ENCODE data around the gene PRDM16. TPM values are rescaled to one million over a fixed set of nuclear protein-coding genes. Genes with fewer than 3 reads are reported as not detected.

The PRDM16 gene
- polyA plus RNA-seq, 2 of the 4 experiments (the other 2 are of a cell fraction) = 0.03 to 0.35 TPM

GRCh38 chr1:3296326-3296725 is 227.3 kb downstream of the PRDM16 start:
- Histone ChIP-seq H3K27ac (no peak overlapping the region), H3K4me1 (no peaks in the 10 kb centered on the region), H3K4me2 (no peak overlapping the region), H3K4me3 (no peak overlapping the region), H3K9me3 (no peaks in the 10 kb centered on the region)
- TF ChIP-seq HDAC2 (IDR thresholded peaks at IDR 0.05) (no peak), MYC (IDR thresholded peaks at IDR 0.05; ENCODE audit: borderline replicate concordance, low read length) (no peak), EP300 (IDR thresholded peaks at IDR 0.05) (no peak), TFCP2L1 (CRISPR knock-in tag; IDR thresholded peaks at IDR 0.05) (no peak), USF2 (IDR thresholded peaks at IDR 0.05) (no peak), E2F6 (IDR thresholded peaks at IDR 0.05; ENCODE audit: borderline replicate concordance, low read depth) (no peak), ESRRA (IDR thresholded peaks at IDR 0.05; ENCODE audit: borderline replicate concordance, low read length) (no peak)
- no peak for FAIRE-seq
- no peak for DNase-seq (ENCODE audit: low read depth in 1 of 2, low spot score in 1 of 2)
- CTCF ChIA-PET = no interaction called here
- POLR2A ChIA-PET = no interaction called here
- ATAC-seq = no peak
- WGBS (ENCODE audit: missing lambda C conversion rate) = 38% methylated on average over 11 of the region's 11 CpGs

GRCh38 chr1:3296826-3297225 is 227.8 kb downstream of the PRDM16 start:
- no peak overlapping the region for H3K4me3 ChIP-seq
- H3K9me3 ChIP-seq = no peaks in the 10 kb centered on the region
- DNase-seq (ENCODE audit: low read depth in 1 of 2, low spot score in 1 of 2) = no peak
- ChIA-PET CTCF (no interaction called here), POLR2A (no interaction called here)
- H3K27ac ChIP-seq = no peak overlapping the region
- no peaks in the 10 kb centered on the region for H3K4me1 ChIP-seq
- no peak overlapping the region for H3K4me2 ChIP-seq
- FAIRE-seq = no peak
- TF ChIP-seq E2F6 (IDR thresholded peaks at IDR 0.05; ENCODE audit: borderline replicate concordance, low read depth) (no peak), ZFP36 (IDR thresholded peaks at IDR 0.05; ENCODE audit: borderline replicate concordance, partially characterized antibody) (no peak), MAFK (IDR thresholded peaks at IDR 0.05; ENCODE audit: partially characterized antibody) (no peak)
- WGBS (ENCODE audit: missing lambda C conversion rate) = 75% methylated on average over 16 of the region's 16 CpGs
- no peak for ATAC-seq

GRCh38 chr1:3297756-3298155 is 228.8 kb downstream of the PRDM16 start:
- H3K4me3 ChIP-seq = no peak overlapping the region
- ChIA-PET CTCF (no interaction called here), POLR2A (no interaction called here)
- no peak overlapping the region for H3K4me2 ChIP-seq
- FAIRE-seq = no peak
- ATAC-seq = no peak
- TF ChIP-seq ZC3H11A (IDR thresholded peaks at IDR 0.05) (no peak), PBX3 (IDR thresholded peaks at IDR 0.05) (no peak), RNF2 (IDR thresholded peaks at IDR 0.05; ENCODE audit: borderline replicate concordance, low read depth) (no peak), USF2 (IDR thresholded peaks at IDR 0.05) (no peak)
- H3K9me3 ChIP-seq = no peaks in the 10 kb centered on the region
- DNase-seq (ENCODE audit: low read depth in 1 of 2, low spot score in 1 of 2) = no peak
- no peaks in the 10 kb centered on the region for H3K4me1 ChIP-seq
- 28% methylated on average over 4 of the region's 7 CpGs for WGBS (ENCODE audit: missing lambda C conversion rate)
- H3K27ac ChIP-seq = no peak overlapping the region

GRCh38 chr1:3298197-3298596 is 229.2 kb downstream of the PRDM16 start:
- no peaks in the 10 kb centered on the region for H3K4me1 ChIP-seq
- ChIA-PET POLR2A (no interaction called here), CTCF (no interaction called here)
- H3K4me2 ChIP-seq = no peak overlapping the region
- no peak for FAIRE-seq
- no peaks in the 10 kb centered on the region for H3K9me3 ChIP-seq
- no peak overlapping the region for H3K4me3 ChIP-seq
- no peak for TF ChIP-seq PBX3 (IDR thresholded peaks at IDR 0.05)
- TF ChIP-seq POLR2AphosphoS2 (conservative IDR thresholded peaks at IDR 0.05; ENCODE audit: low read length) = no peak
- no peak for TF ChIP-seq KDM1A (IDR thresholded peaks at IDR 0.05; ENCODE audit: low read depth)
- no peak for TF ChIP-seq FOSL2 (IDR thresholded peaks at IDR 0.05)
- no peak for TF ChIP-seq FOSL2 (CRISPR knock-in tag; IDR thresholded peaks at IDR 0.05)
- no peak for TF ChIP-seq HOXB13 (CRISPR knock-in tag; IDR thresholded peaks at IDR 0.05; ENCODE audit: low read depth)
- no peak for TF ChIP-seq JUNB (IDR thresholded peaks at IDR 0.05)
- TF ChIP-seq JUN (IDR thresholded peaks at IDR 0.05) = no peak
- no peak for TF ChIP-seq MAZ (IDR thresholded peaks at IDR 0.05; ENCODE audit: borderline replicate concordance, low read depth, low read length)
- no peak for TF ChIP-seq HDAC2 (IDR thresholded peaks at IDR 0.05)
- no peak for TF ChIP-seq NPAS2 (CRISPR knock-in tag; IDR thresholded peaks at IDR 0.05; ENCODE audit: borderline replicate concordance)
- WGBS (ENCODE audit: missing lambda C conversion rate) = 61% methylated on average over 12 of the region's 15 CpGs
- no peak for ATAC-seq
- no peak for DNase-seq (ENCODE audit: low read depth in 1 of 2, low spot score in 1 of 2)
- no peak overlapping the region for H3K27ac ChIP-seq

Data from A549 (cell line).